Upper lobe of left lung (tissue), 4 donors: Measurements from ENCODE around the gene NOL4L.

ENCODE experiments used
- CTCF ChIP-seq, 6 experiments: fragments of 450-650 bp in 4 of 6; fragments of 200-600 bp in 2 of 6; sonication (generic) in 2 of 6; IDR thresholded peaks; one replicate each; pipeline ENCODE4 v1.5.1; 2016 to 2019; ENCODE audit warnings: antibody characterized with exemption in 6 of 6
- POLR2AphosphoS5 ChIP-seq, 2 donors: sonication (generic); formaldehyde crosslinking; IDR thresholded peaks; one replicate each; pipeline ENCODE4 v1.5.1; 2017; ENCODE audit warnings: antibody characterized with exemption in 2 of 2

- TF ChIP-seq POLR2AphosphoS5 (IDR thresholded peaks at IDR 0.05) (no peak), CTCF (IDR thresholded peaks at IDR 0.05) (no peak)
Measured at GRCh38 chr20:32395066-32395465, 190.1 kb downstream of the NOL4L start.
